ENCODE data around the gene MCC. TPM values are rescaled to one million over a fixed set of nuclear protein-coding genes. Genes with fewer than 3 reads are reported as not detected.

The MCC gene
- total RNA-seq, 3 donors from 2014 or later (not counting 1 experiment from before 2014, with no cell fraction given): 0.68 to 1.8 (median 1.4) TPM

DNA sequence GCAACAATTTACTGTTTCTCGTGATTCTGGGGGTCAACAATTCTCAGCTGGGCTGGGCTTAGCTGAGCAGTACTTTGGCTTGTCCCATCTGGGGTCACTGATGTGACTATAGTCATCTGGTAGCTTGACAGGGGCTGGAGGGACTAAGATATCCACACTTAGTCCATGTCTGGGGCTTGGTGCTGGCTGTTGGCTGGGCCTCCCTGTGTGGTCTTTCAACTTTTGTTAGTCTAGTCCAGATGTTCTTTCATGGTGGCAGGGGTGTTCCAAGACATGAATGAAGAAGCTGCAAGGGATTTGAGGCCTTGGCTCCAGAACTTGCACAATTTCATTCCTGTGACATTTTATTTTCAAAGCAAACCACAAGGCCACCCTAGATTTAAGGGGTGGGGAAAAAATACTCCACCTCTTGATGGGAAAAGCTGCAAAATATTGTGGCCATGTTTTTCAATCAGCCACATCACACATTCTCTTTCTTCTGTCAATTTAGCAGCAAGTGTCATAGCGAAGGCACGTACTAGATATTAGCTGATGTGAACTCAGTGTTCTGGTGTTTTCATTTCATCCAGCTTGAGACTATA, 112.7 kb downstream of the MCC start:
- peaks cover 15 to 18% of the 10 kb centered on the region in 2 donors for H3K4me1 Mint-ChIP-seq
- H3K27ac Mint-ChIP-seq: no peak overlapping the region
- H3K36me3 Mint-ChIP-seq: no peaks in the 10 kb centered on the region
- TF ChIP-seq CTCF (IDR thresholded peaks at IDR 0.05): no peak
- intact Hi-C loops (cut with micrococcal nuclease): loop anchor here (5.0 kb wide), 1 partner anchor 232 kb away; no protein-coding TSS in a partner anchor
- no peaks in the 10 kb centered on the region for H3K36me3 ChIP-seq (ENCODE audit: control insufficient read depth, insufficient read depth, low read length)
- WGBS (ENCODE audit: insufficient coverage): 77% methylated on average over 3 of the region's 3 CpGs
- H3K4me3 ChIP-seq (ENCODE audit: low read length): no peak overlapping the region
- H3K27me3 Mint-ChIP-seq (ENCODE audit: low read depth in 2 of 2): peaks cover 14 to 26% of the 10 kb centered on the region in 2 donors
- no peak for ATAC-seq
- H3K4me3 Mint-ChIP-seq: no peak overlapping the region
- peaks cover 11% of the 10 kb centered on the region for H3K4me1 ChIP-seq (ENCODE audit: control insufficient read depth, insufficient read depth, low read length)
- peaks cover 9% of the 10 kb centered on the region for H3K27me3 ChIP-seq (ENCODE audit: control insufficient read depth, insufficient read depth, low read length)
- no peaks in the 10 kb centered on the region for H3K9me3 Mint-ChIP-seq
- H3K27ac ChIP-seq (ENCODE audit: low read length): no peak overlapping the region
- no peaks in the 10 kb centered on the region for H3K9me3 ChIP-seq (ENCODE audit: control insufficient read depth, insufficient read depth, low read length)
- DNase-seq: no peak

GRCh38 chr5:113373426-113373825, 114.8 kb downstream of the MCC start:
- intact Hi-C loops (cut with micrococcal nuclease): no loop called here
- Mint-ChIP-seq H3K27me3 (ENCODE audit: low read depth in 2 of 2) (peaks cover 12 to 34% of the 10 kb centered on the region in 2 donors), H3K4me1 (peaks cover 10 to 15% of the 10 kb centered on the region in 2 donors), H3K36me3 (no peaks in the 10 kb centered on the region), H3K4me3 (no peak overlapping the region), H3K27ac (no peak overlapping the region), H3K9me3 (no peaks in the 10 kb centered on the region)
- H3K9me3 ChIP-seq (ENCODE audit: control insufficient read depth, insufficient read depth, low read length): no peaks in the 10 kb centered on the region
- TF ChIP-seq CTCF (IDR thresholded peaks at IDR 0.05): no peak
- H3K27me3 ChIP-seq (ENCODE audit: control insufficient read depth, insufficient read depth, low read length): peaks cover 10% of the 10 kb centered on the region
- no CpG with 5 or more reads among the region's 3 CpGs for WGBS (ENCODE audit: insufficient coverage)
- no peak overlapping the region for H3K4me3 ChIP-seq (ENCODE audit: low read length)
- H3K36me3 ChIP-seq (ENCODE audit: control insufficient read depth, insufficient read depth, low read length): no peaks in the 10 kb centered on the region
- ATAC-seq (no peak), DNase-seq (no peak)
- H3K4me1 ChIP-seq (ENCODE audit: control insufficient read depth, insufficient read depth, low read length): peaks cover 5% of the 10 kb centered on the region
- H3K27ac ChIP-seq (ENCODE audit: low read length): no peak overlapping the region

GRCh38 chr5:113371721-113372196, 116.5 kb downstream of the MCC start:
- ATAC-seq (no peak), DNase-seq (no peak)
- Mint-ChIP-seq H3K4me3 (no peak overlapping the region), H3K27me3 (ENCODE audit: low read depth in 2 of 2) (peaks cover 15 to 42% of the 10 kb centered on the region in 2 donors), H3K27ac (no peak overlapping the region), H3K4me1 (no peaks in the 10 kb centered on the region), H3K9me3 (no peaks in the 10 kb centered on the region), H3K36me3 (no peaks in the 10 kb centered on the region)
- no peaks in the 10 kb centered on the region for H3K4me1 ChIP-seq (ENCODE audit: control insufficient read depth, insufficient read depth, low read length)
- 77% methylated on average over 1 of the region's 2 CpGs for WGBS (ENCODE audit: insufficient coverage)
- intact Hi-C loops (cut with micrococcal nuclease): no loop called here
- no peaks in the 10 kb centered on the region for H3K36me3 ChIP-seq (ENCODE audit: control insufficient read depth, insufficient read depth, low read length)
- no peaks in the 10 kb centered on the region for H3K9me3 ChIP-seq (ENCODE audit: control insufficient read depth, insufficient read depth, low read length)
- TF ChIP-seq CTCF (IDR thresholded peaks at IDR 0.05): no peak
- no peak overlapping the region for H3K4me3 ChIP-seq (ENCODE audit: low read length)
- H3K27ac ChIP-seq (ENCODE audit: low read length): no peak overlapping the region
- peaks cover 10% of the 10 kb centered on the region for H3K27me3 ChIP-seq (ENCODE audit: control insufficient read depth, insufficient read depth, low read length)

DNA sequence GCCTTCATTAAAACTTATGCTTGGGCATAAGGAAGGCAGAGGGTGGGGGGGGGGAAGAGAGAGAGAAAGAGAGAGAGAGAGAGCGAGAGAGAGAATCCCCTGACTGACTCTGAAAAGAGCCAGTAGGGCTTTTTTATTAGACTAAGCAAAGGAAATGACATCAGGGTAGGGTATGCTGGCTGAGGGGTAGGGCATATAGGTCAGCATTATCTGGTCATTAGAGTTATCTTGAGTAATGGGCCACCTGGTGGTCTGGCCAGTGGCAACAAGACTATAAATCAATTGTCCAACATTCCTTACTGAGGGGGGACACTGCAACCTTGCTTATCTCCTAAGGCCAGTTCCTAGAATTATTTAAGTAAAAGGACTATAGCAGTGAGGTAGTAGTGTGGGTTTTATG, 120.7 kb downstream of the MCC start:
- no peak for ATAC-seq
- DNase-seq: no peak
- no peak for TF ChIP-seq CTCF (IDR thresholded peaks at IDR 0.05)
- H3K27ac Mint-ChIP-seq: no peak overlapping the region
- H3K36me3 Mint-ChIP-seq: no peaks in the 10 kb centered on the region
- H3K4me3 Mint-ChIP-seq: no peak overlapping the region
- Histone ChIP-seq H3K9me3 (ENCODE audit: control insufficient read depth, insufficient read depth, low read length) (peaks cover 8% of the 10 kb centered on the region), H3K27ac (ENCODE audit: low read length) (no peak overlapping the region), H3K36me3 (ENCODE audit: control insufficient read depth, insufficient read depth, low read length) (no peaks in the 10 kb centered on the region), H3K4me1 (ENCODE audit: control insufficient read depth, insufficient read depth, low read length) (no peaks in the 10 kb centered on the region), H3K27me3 (ENCODE audit: control insufficient read depth, insufficient read depth, low read length) (peaks cover 13% of the 10 kb centered on the region), H3K4me3 (ENCODE audit: low read length) (no peak overlapping the region)
- H3K9me3 Mint-ChIP-seq: peaks cover 0 to 8% of the 10 kb centered on the region in 2 donors
- 100% methylated on average over 1 of the region's 1 CpG for WGBS (ENCODE audit: insufficient coverage)
- no peaks in the 10 kb centered on the region for H3K4me1 Mint-ChIP-seq
- peaks cover 18 to 36% of the 10 kb centered on the region in 2 donors for H3K27me3 Mint-ChIP-seq (ENCODE audit: low read depth in 2 of 2)
- intact Hi-C loops (cut with micrococcal nuclease): no loop called here

Data from natural killer cell (primary cell).